GM12892 (cell line): ENCODE results near the gene FRMD3.

Source experiments
- POLR2A ChIP-seq: IDR thresholded peaks from 2 replicates; pipeline ENCODE4 v1.6.1; 2011; ENCODE audit warnings: low read depth, low read length, control low read depth
- POLR2AphosphoS5 ChIP-seq: IDR thresholded peaks from 2 replicates; pipeline ENCODE4 v1.6.1; 2011; ENCODE audit warnings: low read depth, low read length, control low read depth
- TAF1 ChIP-seq: IDR thresholded peaks from 2 replicates; pipeline ENCODE4 v1.6.1; 2011; ENCODE audit warnings: low read depth, mild to moderate bottlenecking, control low read depth, low read length, borderline replicate concordance

GRCh38 chr9:83219154-83219923 is 318.9 kb downstream of the FRMD3 start:
- TF ChIP-seq POLR2A (no peak), TAF1 (no peak), POLR2AphosphoS5 (no peak)
